CD14-positive monocyte (primary cell): Measurements from ENCODE around the gene TAX1BP1. TPM values are rescaled to one million over a fixed set of nuclear protein-coding genes. Genes with fewer than 3 reads are reported as not detected.

Source experiments
- DNase-seq, 3 donors: peaks; one replicate each; pipeline ENCODE4 v3.0.0-alpha.2; 2011 to 2022
- H2AFZ ChIP-seq: 2 replicates; pipeline ENCODE4 v1.6.0; 2012; ENCODE audit warnings: mild to moderate bottlenecking, low read depth, low read length, inconsistent platforms; ENCODE audit not compliant: insufficient read depth, poor library complexity, severe bottlenecking
- H3K27ac ChIP-seq, 2 donors: 1 replicate in 1 of 2; 2 replicates in 1 of 2; pipeline ENCODE4 v1.5.1; 2012 to 2013; ENCODE audit warnings: low read length in 2 of 2, control low read depth in 1 of 2, inconsistent platforms in 1 of 2, low read depth in 1 of 2, mild to moderate bottlenecking in 1 of 2
- H3K27me3 ChIP-seq, 2 donors: one replicate each; pipeline versions ENCODE4 v1.6.0 to v1.6.1; 2011 to 2013; ENCODE audit warnings: low read length in 2 of 2; ENCODE audit not compliant: control insufficient read depth in 2 of 2, insufficient read depth in 2 of 2
- H3K36me3 ChIP-seq, 2 donors: replicated peaks in 1 of 2; 1 replicate in 1 of 2; 2 replicates in 1 of 2; pipeline versions ENCODE4 v1.5.1 to v1.6.1; 2012 to 2013; ENCODE audit warnings: low read length in 2 of 2, control low read depth in 1 of 2, inconsistent platforms in 1 of 2, mild to moderate bottlenecking in 1 of 2; ENCODE audit not compliant: insufficient read depth in 2 of 2, control insufficient read depth in 1 of 2
- H3K4me1 ChIP-seq, 2 donors: 1 replicate in 1 of 2; 2 replicates in 1 of 2; pipeline versions ENCODE4 v1.5.1 to v1.6.1; 2012 to 2013; ENCODE audit warnings: low read length in 2 of 2, control low read depth in 1 of 2, inconsistent platforms in 1 of 2, mild to moderate bottlenecking in 1 of 2, moderate library complexity in 1 of 2; ENCODE audit not compliant: insufficient read depth in 2 of 2, control insufficient read depth in 1 of 2
- H3K4me2 ChIP-seq: replicated peaks from 2 replicates; pipeline ENCODE3; 2012; ENCODE audit warnings: low read length, moderate library complexity, mild to moderate bottlenecking; ENCODE audit not compliant: poor library complexity, severe bottlenecking; ENCODE audit errors: extremely low read depth
- H3K4me3 ChIP-seq, 3 experiments: fragments of 200-600 bp in 1 of 3; sonication (generic) in 1 of 3; replicated peaks in 1 of 3; 1 replicate in 2 of 3; 2 replicates in 1 of 3; pipeline ENCODE4 v1.5.1; 2011 to 2013; ENCODE audit warnings: low read length in 3 of 3, mild to moderate bottlenecking in 3 of 3, control low read depth in 2 of 3, low read depth in 2 of 3, inconsistent platforms in 1 of 3, moderate library complexity in 1 of 3
- H3K79me2 ChIP-seq: 2 replicates; pipeline ENCODE4 v1.6.0; 2012; ENCODE audit warnings: mild to moderate bottlenecking, control low read depth, inconsistent platforms, low read length, moderate library complexity; ENCODE audit not compliant: insufficient read depth
- H3K9ac ChIP-seq: 2 replicates; pipeline ENCODE4 v1.6.0; 2017; ENCODE audit warnings: low read length, mild to moderate bottlenecking; ENCODE audit not compliant: insufficient read depth, poor library complexity, severe bottlenecking
- H3K9me3 ChIP-seq, 2 donors: replicated peaks in 1 of 2; 1 replicate in 1 of 2; 2 replicates in 1 of 2; pipeline versions ENCODE4 v1.5.1 to v1.6.1; 2012 to 2013; ENCODE audit warnings: low read length in 2 of 2, control low read depth in 1 of 2; ENCODE audit not compliant: control insufficient read depth in 1 of 2, insufficient read depth in 1 of 2
- H4K20me1 ChIP-seq: 2 replicates; pipeline ENCODE4 v1.6.0; 2012; ENCODE audit warnings: mild to moderate bottlenecking, low read length, control low read depth, moderate library complexity; ENCODE audit not compliant: insufficient read depth
- H3K27ac Mint-ChIP-seq, 7 donors: one replicate each; pipeline ENCODE4 v1.8.0; 2020; ENCODE audit warnings: mild to moderate bottlenecking in 7 of 7, mixed read lengths in 7 of 7, moderate library complexity in 6 of 7, inconsistent platforms in 2 of 7
- H3K27me3 Mint-ChIP-seq, 3 donors: one replicate each; pipeline ENCODE4 v1.8.0; 2021 to 2022; ENCODE audit warnings: low read depth in 3 of 3, mild to moderate bottlenecking in 3 of 3, mixed read lengths in 3 of 3, moderate library complexity in 3 of 3, inconsistent platforms in 1 of 3
- H3K36me3 Mint-ChIP-seq, 2 donors: one replicate each; pipeline ENCODE4 v1.8.0; 2020; ENCODE audit warnings: mixed read lengths in 2 of 2, inconsistent platforms in 1 of 2, mild to moderate bottlenecking in 1 of 2
- H3K4me1 Mint-ChIP-seq: one replicate; pipeline ENCODE4 v1.8.0; 2020; ENCODE audit warnings: mild to moderate bottlenecking, mixed read lengths
- H3K4me3 Mint-ChIP-seq, 2 donors: one replicate each; pipeline ENCODE4 v1.8.0; 2020; ENCODE audit warnings: mild to moderate bottlenecking in 2 of 2, mixed read lengths in 2 of 2, moderate library complexity in 1 of 2
- H3K9me3 Mint-ChIP-seq, 7 donors: one replicate each; pipeline ENCODE4 v1.8.0; 2020 to 2022; ENCODE audit warnings: mixed read lengths in 7 of 7, mild to moderate bottlenecking in 6 of 7, moderate library complexity in 6 of 7, inconsistent platforms in 2 of 7
- whole genome bisulfite sequencing: methylation state at CpG from one replicate; pipeline ENCODE4 v1.1.5; 2013; ENCODE audit warnings: missing lambda C conversion rate; ENCODE audit not compliant: insufficient coverage; 5-methylcytosine and 5-hydroxymethylcytosine counted together
- intact Hi-C, 2 donors: fragments of 100-400 bp; cut with micrococcal nuclease; formaldehyde crosslinking; loops; one replicate each; pipeline versions ENCODE4 v1.15.0 to v1.15.1; 2023
- polyA plus RNA-seq, 3 donors: library from polyadenylated mRNA; depleted of rRNA in 1 of 3; unstranded in 2 of 3; stranded (reverse) in 1 of 3; fragments of 300-500 nt in 2 of 3; fragments of >200 nt in 1 of 3; fragmentation: Illumina TruSeq in 2 of 3; gene quantifications; 1 replicate in 2 of 3; 2 replicates in 1 of 3; pipeline ENCODE4 v1.2.3, GENCODE V29; 2012 to 2021
- TF ChIP-seq, protein P1 (sequence below): fragments of 200-600 bp; IDR thresholded peaks from one replicate; pipeline ENCODE4 v1.8.0; 2022; ENCODE audit warnings: antibody characterized with exemption, mild to moderate bottlenecking

TAX1BP1 gene
- polyA plus RNA-seq, 3 donors: 62.6 to 106 (median 85.3) TPM

DNA sequence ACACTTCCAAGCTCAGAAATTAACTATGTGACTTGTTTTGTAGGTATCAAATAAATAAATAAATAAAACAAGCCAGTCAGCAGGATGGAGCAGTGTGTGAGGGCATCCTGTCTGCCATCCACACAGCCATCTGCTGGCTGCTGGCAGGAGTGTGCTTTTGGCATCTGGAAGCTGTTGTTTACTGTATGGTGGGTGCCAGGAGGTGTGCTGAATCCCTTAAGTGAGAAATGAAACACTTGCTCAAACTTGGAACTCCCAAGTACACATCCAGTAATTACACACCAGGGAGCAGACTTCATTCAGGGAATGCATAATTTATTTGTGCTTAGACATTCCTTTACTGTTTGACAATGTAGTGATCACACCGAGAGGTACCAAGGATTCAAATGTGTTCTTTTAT lies 16.9 kb upstream of the TAX1BP1 start:
- no peaks in the 10 kb centered on the region for H3K36me3 Mint-ChIP-seq
- peaks cover 0 to 2% (median 0%) of the 10 kb centered on the region in 3 donors for H3K27me3 Mint-ChIP-seq
- WGBS: no CpG with 5 or more reads among the region's 1 CpG
- H3K4me1 Mint-ChIP-seq: peaks cover 5% of the 10 kb centered on the region
- Histone ChIP-seq H3K79me2 (no peaks in the 10 kb centered on the region), H2AFZ (no peak overlapping the region), H3K27ac (no peak overlapping the region), H3K4me2 (no peak overlapping the region), H4K20me1 (no peaks in the 10 kb centered on the region), H3K27me3 (no peaks in the 10 kb centered on the region), H3K9me3 (no peaks in the 10 kb centered on the region), H3K9ac (no peak overlapping the region), H3K4me1 (peaks cover 0 to 3% of the 10 kb centered on the region in 2 donors), H3K4me3 (no peak overlapping the region), H3K36me3 (no peaks in the 10 kb centered on the region)
- no peak overlapping the region for H3K4me3 Mint-ChIP-seq
- intact Hi-C loops: no loop called here
- H3K27ac Mint-ChIP-seq: no peak overlapping the region
- no peaks in the 10 kb centered on the region for H3K9me3 Mint-ChIP-seq
- TF ChIP-seq, protein P1, sequence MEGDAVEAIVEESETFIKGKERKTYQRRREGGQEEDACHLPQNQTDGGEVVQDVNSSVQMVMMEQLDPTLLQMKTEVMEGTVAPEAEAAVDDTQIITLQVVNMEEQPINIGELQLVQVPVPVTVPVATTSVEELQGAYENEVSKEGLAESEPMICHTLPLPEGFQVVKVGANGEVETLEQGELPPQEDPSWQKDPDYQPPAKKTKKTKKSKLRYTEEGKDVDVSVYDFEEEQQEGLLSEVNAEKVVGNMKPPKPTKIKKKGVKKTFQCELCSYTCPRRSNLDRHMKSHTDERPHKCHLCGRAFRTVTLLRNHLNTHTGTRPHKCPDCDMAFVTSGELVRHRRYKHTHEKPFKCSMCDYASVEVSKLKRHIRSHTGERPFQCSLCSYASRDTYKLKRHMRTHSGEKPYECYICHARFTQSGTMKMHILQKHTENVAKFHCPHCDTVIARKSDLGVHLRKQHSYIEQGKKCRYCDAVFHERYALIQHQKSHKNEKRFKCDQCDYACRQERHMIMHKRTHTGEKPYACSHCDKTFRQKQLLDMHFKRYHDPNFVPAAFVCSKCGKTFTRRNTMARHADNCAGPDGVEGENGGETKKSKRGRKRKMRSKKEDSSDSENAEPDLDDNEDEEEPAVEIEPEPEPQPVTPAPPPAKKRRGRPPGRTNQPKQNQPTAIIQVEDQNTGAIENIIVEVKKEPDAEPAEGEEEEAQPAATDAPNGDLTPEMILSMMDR: no peak
- DNase-seq: no peak

DNA sequence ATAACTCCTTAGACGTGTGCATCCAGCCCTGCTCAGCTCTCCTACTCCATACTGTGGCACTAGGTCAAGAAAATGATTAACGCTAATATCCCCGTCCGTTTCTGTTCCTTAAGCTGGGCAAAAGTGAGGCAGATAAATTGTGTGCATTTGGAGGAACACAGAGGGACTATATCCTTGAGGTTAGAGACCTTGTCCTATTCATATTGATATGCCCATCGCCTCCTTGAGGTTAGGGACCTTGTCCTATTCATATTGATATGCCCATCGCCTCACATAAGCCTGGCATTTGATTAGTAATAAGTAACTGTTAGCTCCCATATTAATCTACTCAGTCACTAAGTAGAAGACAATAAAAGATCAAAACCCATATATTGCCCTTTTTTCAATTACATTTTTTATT lies 12.9 kb upstream of the TAX1BP1 start:
- TF ChIP-seq, protein P1: no peak
- no peak overlapping the region for H3K27ac ChIP-seq
- H3K36me3 Mint-ChIP-seq: no peaks in the 10 kb centered on the region

More for the DNA sequence above, 12.9 kb upstream of the TAX1BP1 start:
- H3K4me3 Mint-ChIP-seq: no peak overlapping the region
- H3K9me3 Mint-ChIP-seq: no peaks in the 10 kb centered on the region
- Histone ChIP-seq H3K9ac (no peak overlapping the region), H3K9me3 (no peaks in the 10 kb centered on the region), H3K79me2 (no peaks in the 10 kb centered on the region), H3K4me1 (peaks cover 0 to 3% of the 10 kb centered on the region in 2 donors), H2AFZ (no peak overlapping the region), H3K4me2 (no peak overlapping the region), H3K36me3 (no peaks in the 10 kb centered on the region), H3K4me3 (no peak overlapping the region), H3K27me3 (no peaks in the 10 kb centered on the region), H4K20me1 (no peaks in the 10 kb centered on the region)
- DNase-seq: no peak
- WGBS: no CpG with 5 or more reads among the region's 6 CpGs
- peaks cover 5% of the 10 kb centered on the region for H3K4me1 Mint-ChIP-seq
- peaks cover 0 to 2% (median 0%) of the 10 kb centered on the region in 3 donors for H3K27me3 Mint-ChIP-seq
- H3K27ac Mint-ChIP-seq: no peak overlapping the region
- intact Hi-C loops: no loop called here
